ENCODE data around the gene TNNT3.

TNNT3 gene

DNA sequence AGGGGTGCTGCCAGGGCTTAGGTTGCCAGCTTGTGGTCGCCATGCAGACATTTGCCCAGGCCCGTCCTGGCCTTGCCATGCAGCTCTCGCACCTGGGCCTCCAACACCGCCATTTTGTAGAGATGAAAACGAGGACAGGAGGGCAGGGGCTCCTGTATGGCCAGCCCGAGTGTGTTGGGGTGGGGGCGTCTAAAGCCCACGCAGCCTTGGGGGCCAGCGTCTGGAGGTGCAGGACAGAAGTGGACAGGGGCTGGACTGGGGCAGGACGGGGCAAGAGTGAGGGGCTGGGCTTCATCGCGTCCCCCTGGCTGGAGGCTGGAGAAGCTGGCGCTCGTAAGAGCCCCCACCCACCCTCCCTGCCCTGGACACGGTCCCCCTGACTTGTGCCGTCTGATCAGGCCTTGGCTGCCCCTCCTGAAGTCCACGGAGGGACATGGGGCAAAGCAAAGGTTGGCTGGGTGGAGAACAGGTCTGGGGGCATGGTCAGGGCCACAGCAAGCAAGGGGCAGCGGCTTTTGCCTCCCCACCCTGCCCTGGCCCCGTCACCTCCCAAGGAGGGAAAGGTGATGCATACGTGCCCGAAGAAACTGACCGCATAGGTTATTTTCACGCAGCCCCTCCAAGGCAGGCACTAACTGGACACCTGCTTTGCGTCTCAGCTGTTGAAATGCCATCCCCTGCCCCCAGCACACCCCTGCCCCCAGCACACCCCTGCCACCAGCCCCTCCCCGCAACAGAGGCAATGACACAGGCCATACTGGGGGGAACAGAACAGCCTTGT, 815 bp downstream of the TNNT3 start:
- Histone ChIP-seq H3K4me3 (ENCODE audit: low read depth, low read length) (no peak overlapping the region), H3K27ac (no peak overlapping the region), H3K27me3 (replicated peaks) (no peaks in the 10 kb centered on the region), H3K36me3 (replicated peaks) (no peaks in the 10 kb centered on the region)
- no peak for TF ChIP-seq CTCF (IDR thresholded peaks at IDR 0.05; ENCODE audit: low read depth, low read length, missing control alignments)
- DNase-seq, result no peak
- in situ Hi-C loops (cut with HindIII; ENCODE audit: low pct_ligation_motif_present, low sequenced_read_pairs), result no loop called here

DNA sequence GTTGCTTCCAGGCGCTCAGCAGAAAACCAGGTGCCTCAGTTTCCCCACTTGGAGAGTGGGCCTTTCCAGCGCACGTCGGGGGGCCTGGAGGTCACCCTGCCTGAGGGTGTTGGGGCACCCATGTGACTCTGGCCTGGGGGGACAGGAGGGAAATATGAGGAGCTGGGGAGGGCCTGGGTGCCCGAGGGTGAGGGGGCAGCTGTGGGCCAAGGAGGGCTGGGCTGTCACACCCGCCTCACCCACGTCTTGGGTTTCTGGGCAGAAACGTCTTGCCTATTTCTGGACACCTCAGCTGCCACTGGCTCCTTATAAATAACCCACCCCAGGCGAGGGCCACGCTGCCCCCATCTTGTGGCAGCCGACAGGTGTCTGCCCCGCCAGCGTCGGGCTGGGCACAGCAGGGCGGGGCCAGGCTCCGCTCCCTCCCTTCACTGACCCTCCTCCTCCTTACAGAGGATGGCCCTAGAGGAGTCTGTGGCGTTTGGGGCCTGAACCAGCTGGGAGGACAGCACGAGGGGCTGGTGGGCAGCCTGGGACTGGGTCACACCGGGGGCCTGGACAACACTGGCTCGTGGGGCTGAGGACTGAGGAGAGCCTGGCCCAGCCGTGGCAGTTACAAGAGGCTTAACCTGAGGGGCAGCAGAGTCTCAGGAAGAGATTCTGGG, 1.5 kb downstream of the TNNT3 start:
- Histone ChIP-seq H3K36me3 (replicated peaks) (no peaks in the 10 kb centered on the region), H3K4me3 (ENCODE audit: low read depth, low read length) (no peak overlapping the region), H3K27ac (no peak overlapping the region), H3K27me3 (replicated peaks) (no peaks in the 10 kb centered on the region)
- no peak for TF ChIP-seq CTCF (IDR thresholded peaks at IDR 0.05; ENCODE audit: low read depth, low read length, missing control alignments)
- no peak for DNase-seq
- in situ Hi-C loops (cut with HindIII; ENCODE audit: low pct_ligation_motif_present, low sequenced_read_pairs), result no loop called here

DNA sequence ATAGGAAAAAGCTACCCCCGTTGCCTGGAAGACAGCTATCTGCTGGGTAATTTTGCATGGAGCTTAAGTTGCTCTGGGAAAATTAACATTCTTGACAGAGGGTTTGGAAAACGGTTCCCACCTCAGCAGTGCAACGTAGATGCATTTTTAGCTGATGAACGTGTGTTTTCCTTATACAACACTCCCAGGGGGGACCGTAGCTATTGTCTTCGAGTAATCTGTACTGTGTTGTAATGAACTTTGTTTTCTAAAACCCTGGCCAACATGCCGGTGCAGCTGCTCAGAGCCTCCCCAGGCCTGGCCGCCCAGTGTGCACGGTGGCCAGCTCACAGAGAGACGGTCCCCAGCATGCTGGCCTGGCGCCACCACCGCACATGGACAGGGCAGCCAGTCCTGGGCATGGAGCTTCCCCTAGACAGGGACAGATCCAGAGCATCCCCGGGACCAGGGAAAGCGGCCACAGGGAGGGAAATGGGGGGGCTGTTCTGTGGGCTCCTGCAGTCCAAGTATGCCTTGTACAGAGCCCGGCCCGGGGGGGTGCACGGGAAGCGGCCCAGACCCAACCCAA, 2.2 kb downstream of the TNNT3 start:
- no peak overlapping the region for H3K4me3 ChIP-seq (ENCODE audit: low read depth, low read length)
- in situ Hi-C loops (cut with HindIII; ENCODE audit: low pct_ligation_motif_present, low sequenced_read_pairs), result no loop called here
- H3K27ac ChIP-seq, result no peak overlapping the region
- no peaks in the 10 kb centered on the region for H3K27me3 ChIP-seq (replicated peaks)
- H3K36me3 ChIP-seq (replicated peaks), result no peaks in the 10 kb centered on the region
- TF ChIP-seq CTCF (IDR thresholded peaks at IDR 0.05; ENCODE audit: low read depth, low read length, missing control alignments), result no peak
- DNase-seq, result no peak

DNA sequence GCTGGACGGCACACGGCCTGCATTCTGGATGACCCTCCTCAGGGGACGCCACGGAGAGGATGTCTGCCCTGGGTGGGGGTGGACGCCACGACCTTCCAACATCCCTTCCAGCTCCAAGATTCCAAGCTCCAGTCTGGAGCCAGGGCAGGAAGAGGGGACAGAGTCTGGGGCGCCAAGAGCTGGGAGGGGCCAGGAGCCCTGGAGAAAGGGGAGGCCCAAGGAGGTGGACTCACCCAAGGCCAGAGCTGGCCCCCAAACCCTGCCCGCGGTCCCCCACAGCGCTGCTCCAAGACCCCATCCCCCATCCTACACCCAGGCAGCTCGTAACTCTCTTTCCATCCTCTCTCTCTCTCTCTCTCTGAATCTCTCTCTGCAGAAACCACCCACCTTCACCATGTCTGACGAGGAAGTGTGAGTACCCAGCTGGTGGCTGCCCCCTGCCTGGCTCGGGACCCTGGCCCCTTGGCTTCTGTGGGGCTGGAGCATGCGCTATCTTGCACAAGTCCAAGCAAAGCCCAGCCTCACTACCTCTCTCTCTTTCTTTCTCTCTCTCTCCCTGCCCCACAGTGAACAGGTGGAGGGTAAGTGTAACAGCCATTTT, 3.1 kb downstream of the TNNT3 start:
- no peak for DNase-seq
- Histone ChIP-seq H3K27me3 (replicated peaks) (no peaks in the 10 kb centered on the region), H3K4me3 (ENCODE audit: low read depth, low read length) (no peak overlapping the region), H3K36me3 (replicated peaks) (no peaks in the 10 kb centered on the region), H3K27ac (no peak overlapping the region)
- no peak for TF ChIP-seq CTCF (IDR thresholded peaks at IDR 0.05; ENCODE audit: low read depth, low read length, missing control alignments)
- in situ Hi-C loops (cut with HindIII; ENCODE audit: low pct_ligation_motif_present, low sequenced_read_pairs), result no loop called here

DNA sequence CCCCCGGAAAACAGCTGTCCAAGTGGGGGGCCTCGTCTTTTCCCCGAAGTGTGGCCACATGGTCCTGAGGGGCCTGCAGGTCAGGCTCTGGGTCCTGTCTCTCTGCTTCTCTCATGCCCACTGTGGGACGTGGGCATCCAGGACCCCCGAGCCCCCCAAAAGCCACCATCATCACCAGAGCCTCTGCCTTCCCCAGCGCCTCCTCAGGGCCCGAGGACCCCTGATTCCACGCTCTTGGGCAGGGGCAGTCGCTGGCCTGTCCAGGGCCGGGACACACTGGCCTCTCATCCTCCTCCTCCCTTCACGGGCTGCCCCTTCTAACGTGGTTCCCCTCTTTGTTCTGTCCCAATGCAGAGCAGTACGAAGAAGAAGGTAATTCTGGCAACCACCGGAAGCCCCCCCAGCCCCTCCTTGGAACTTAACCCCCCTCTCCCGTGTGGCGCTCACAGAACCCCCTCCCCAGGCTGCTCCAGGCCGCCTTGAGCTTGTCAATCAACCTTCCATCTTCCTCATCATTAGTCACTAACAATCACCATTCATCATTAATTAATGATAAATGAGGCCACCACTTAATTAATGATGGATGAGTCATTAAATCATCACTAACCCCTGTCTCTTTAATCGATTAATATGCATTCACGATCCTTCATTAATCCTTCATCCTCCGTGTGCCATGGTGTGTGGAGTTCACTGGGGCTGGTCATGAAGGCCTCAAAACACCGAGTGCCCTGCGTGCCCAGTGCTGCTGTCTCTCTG, 3.9 kb downstream of the TNNT3 start:
- no peak for TF ChIP-seq CTCF (IDR thresholded peaks at IDR 0.05; ENCODE audit: low read depth, low read length, missing control alignments)
- Histone ChIP-seq H3K27ac (no peak overlapping the region), H3K36me3 (replicated peaks) (no peaks in the 10 kb centered on the region), H3K4me3 (ENCODE audit: low read depth, low read length) (no peak overlapping the region), H3K27me3 (replicated peaks) (no peaks in the 10 kb centered on the region)
- in situ Hi-C loops (cut with HindIII; ENCODE audit: low pct_ligation_motif_present, low sequenced_read_pairs), result no loop called here
- no peak for DNase-seq

Measured in brain microvascular endothelial cell (primary cell).